Raji (cell line): Measurements from ENCODE around the gene ATP1A3.

Experiments used
- POLR2A ChIP-seq: IDR thresholded peaks from 2 replicates; pipeline ENCODE4 v1.6.1; 2011; ENCODE audit warnings: low read depth, low read length, control low read depth; ENCODE audit not compliant: insufficient read depth

Gene ATP1A3

DNA sequence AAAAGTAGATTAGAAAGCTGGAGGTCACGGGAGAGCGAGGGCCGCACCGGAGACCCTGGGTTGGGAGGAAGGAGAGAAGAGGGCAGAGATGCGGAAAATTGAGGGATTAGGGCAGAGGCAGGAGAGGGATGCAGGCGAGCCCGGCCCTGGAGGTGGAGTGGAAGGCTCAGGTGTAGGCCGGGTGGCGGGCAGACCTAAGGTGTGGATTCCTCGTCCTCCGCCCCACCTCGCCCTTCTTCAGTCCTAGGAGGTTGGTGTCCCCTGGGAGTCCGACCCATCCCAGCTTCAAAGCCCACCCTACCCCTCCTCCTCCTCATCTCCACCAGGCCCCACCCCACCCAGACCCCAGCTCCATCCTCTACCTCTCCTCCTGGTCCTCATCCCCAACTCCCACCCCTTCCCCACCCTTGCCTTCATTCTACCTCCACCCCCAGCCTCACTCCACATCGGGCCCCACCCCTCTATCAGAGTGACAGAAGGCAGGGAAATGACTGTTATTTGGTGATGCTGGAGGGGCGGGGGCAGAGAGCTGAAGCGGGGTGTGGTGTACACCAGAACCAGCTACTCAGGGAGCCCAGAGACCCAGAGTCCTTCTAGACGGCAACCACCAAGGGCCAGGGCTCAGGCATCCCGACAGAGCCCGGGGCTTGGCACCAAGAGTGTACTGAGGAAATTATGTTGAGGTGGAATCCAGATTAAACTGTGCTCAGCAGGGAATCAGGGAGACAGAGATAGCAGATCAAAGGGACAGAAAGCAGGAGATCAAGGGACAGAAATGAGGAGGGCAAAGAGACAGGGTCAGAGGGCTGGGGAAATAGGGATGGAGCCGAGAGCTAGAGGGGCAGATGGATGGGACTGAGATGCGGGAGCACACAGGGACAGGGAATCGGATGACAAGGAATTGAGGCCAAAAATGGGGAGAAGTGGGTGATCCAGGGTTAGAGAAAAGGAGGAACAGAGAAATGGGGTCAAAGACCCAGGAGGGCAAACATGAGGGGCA is 72.2 kb downstream of the ATP1A3 start:
- no peak for TF ChIP-seq POLR2A

DNA sequence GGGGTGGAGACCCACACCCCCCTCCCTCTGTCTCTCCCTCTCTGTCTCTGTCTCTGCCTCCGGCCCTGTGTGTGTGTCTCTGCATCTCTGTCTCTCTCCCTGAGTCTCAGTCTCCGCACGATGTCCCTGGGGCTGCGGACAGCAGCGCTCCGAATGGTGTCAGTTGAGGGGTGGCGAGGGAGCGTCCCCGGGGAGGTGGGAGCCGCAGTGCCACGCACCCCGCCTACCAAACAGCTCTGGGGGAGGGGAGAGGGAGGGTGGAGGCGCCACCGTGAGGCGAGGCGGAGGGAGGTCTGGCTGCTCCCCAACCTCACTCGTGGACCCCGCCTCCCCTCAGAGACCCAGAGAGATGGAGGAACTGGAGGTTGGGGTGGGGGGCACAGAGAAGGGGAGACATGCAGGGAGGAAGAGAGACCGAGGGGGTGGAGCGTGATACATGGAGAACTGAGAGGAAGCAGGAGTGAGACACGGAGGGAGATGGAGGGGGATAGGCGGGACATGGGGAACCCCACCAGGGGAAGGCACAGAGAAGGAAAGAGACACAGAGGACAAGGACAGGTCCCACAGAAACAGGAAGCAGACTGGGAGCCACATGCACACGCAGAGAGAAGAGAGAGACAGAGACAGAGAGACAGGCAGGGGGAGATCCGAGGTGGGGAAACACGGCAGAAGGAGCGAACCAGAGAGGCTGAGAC is 73.0 kb downstream of the ATP1A3 start:
- TF ChIP-seq POLR2A: no peak

DNA sequence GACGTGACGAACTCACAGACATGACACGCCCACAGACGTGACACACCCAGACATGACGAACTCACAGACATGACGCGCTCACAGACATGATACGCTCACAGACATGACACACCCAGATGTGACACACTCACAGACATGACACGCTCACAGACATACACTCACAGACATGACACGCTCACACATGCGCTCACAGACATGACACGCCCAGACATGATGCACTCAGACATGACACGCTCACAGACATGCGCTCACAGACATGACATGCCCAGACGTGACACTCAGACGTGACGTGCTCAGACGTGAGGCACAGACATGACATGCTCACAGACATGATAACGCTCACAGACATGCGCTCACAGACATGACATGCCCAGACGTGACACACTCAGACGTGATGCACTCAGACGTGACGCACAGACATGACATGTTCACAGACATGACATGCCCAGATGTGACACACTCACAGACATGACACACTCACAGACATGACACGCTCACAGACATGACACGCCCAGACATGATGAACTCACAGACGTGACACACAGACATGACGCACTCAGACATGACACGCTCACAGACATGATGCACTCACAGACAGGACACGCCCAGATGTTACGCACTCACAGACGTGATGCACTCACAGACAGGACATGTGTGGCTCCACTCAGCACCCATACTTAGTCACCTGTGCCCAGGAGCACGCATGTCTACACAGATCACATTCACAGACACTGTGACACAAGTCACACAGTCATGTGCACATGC is 73.9 kb downstream of the ATP1A3 start:
- no peak for TF ChIP-seq POLR2A

DNA sequence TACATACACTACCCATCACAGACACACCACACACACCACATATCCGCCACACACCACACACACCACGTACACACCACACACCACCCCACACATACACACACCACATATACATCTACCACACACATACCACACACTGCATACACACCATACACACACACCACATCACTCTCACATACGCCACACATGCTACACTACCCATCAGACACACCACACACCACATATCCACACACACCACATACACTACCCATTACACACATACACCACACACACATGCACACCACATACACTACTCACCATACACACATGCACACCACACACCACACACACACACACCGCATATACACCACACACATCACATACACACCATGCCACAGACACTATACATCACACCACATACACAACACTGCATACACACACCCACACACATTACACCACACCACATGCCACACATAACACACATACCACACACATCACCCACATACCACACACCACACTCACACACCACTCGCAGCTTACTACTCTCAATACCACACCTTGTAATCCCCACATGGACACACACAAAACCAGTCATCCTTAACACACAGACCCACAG is 75.3 kb downstream of the ATP1A3 start:
- TF ChIP-seq POLR2A: no peak

DNA sequence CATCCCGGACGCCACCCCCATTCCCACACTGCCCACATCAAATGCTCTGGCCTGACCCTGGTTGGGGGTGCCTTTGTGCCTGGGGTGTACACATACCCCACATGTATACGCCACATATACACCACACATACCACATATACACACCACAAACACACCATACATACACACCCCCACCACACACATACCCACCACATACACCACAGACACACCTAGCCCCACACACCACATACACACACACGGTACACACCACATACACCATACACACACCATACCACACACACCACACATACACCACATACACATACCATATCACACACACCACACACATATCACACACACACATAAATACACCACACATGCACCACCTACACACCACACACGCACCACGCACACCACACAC is 75.9 kb downstream of the ATP1A3 start:
- TF ChIP-seq POLR2A: no peak

DNA sequence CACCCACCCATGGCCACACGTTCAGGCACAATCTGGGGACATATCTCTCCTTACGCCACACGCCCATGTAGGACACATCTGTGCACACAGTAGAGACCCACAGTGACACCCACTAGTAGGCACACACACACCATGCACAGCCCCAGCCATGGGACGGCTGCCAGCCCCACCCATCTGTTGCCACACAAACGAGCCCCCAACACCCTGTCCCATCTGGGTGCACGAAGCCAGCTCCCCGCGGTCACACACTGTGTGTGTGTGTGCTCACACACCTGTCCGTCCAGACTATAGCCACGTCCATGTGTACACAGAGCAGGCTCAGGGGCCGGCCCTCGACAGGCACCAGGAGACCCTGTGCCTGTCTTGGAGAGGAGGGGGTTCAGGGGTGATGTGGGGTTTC is 76.4 kb downstream of the ATP1A3 start:
- no peak for TF ChIP-seq POLR2A
